Liver (tissue), 9 donors: ENCODE measurements around the gene PXDN. TPM values are rescaled to one million over a fixed set of nuclear protein-coding genes. Genes with fewer than 3 reads are reported as not detected.

Experiments
- DNase-seq: peaks from one replicate; pipeline ENCODE4 v3.0.0-alpha.2; 2017; ENCODE audit warnings: low spot score
- H3K27ac ChIP-seq, 2 donors: one replicate each; pipeline ENCODE4 v1.7.0; 2013; ENCODE audit warnings: inconsistent platforms in 2 of 2, low read length in 2 of 2, control low read depth in 1 of 2, low read depth in 1 of 2, mild to moderate bottlenecking in 1 of 2
- H3K27me3 ChIP-seq, 4 donors: one replicate each; pipeline versions ENCODE4 v1.6.1 to v1.7.0; 2013; ENCODE audit warnings: low read length in 3 of 4, inconsistent platforms in 1 of 4, mild to moderate bottlenecking in 1 of 4, moderate library complexity in 1 of 4; ENCODE audit not compliant: control insufficient read depth in 4 of 4, insufficient read depth in 4 of 4
- H3K36me3 ChIP-seq, 4 donors: one replicate each; pipeline versions ENCODE4 v1.6.1 to v1.7.0; 2013; ENCODE audit warnings: low read length in 3 of 4, mild to moderate bottlenecking in 3 of 4, low read depth in 1 of 4, moderate library complexity in 1 of 4; ENCODE audit not compliant: control insufficient read depth in 4 of 4, insufficient read depth in 3 of 4
- H3K4me1 ChIP-seq, 4 donors: one replicate each; pipeline versions ENCODE4 v1.6.1 to v1.7.0; 2013; ENCODE audit warnings: low read length in 3 of 4, mild to moderate bottlenecking in 3 of 4, moderate library complexity in 1 of 4; ENCODE audit not compliant: control insufficient read depth in 4 of 4, insufficient read depth in 4 of 4
- H3K4me3 ChIP-seq, 3 donors: one replicate each; pipeline versions ENCODE4 v1.6.1 to v1.7.0; 2013; ENCODE audit warnings: low read length in 3 of 3, control low read depth in 1 of 3, low read depth in 1 of 3, mild to moderate bottlenecking in 1 of 3
- H3K9ac ChIP-seq, 2 donors: one replicate each; pipeline ENCODE4 v1.7.0; 2013; ENCODE audit warnings: low read length in 2 of 2, mild to moderate bottlenecking in 2 of 2, moderate library complexity in 2 of 2, control low read depth in 1 of 2, low read depth in 1 of 2
- H3K9me3 ChIP-seq, 4 donors: one replicate each; pipeline versions ENCODE4 v1.6.1 to v1.7.0; 2013; ENCODE audit warnings: low read length in 3 of 4; ENCODE audit not compliant: control insufficient read depth in 4 of 4
- EGR1 ChIP-seq, 2 donors: IDR thresholded peaks; 2 replicates each; pipeline ENCODE4 v1.6.1; 2016 to 2018; ENCODE audit warnings: antibody characterized with exemption in 2 of 2, low read depth in 2 of 2
- FOXA1 ChIP-seq: IDR thresholded peaks from 2 replicates; pipeline ENCODE4 v1.6.1; 2016; ENCODE audit warnings: antibody characterized with exemption
- FOXA2 ChIP-seq: IDR thresholded peaks from 2 replicates; pipeline ENCODE4 v1.6.1; 2016; ENCODE audit warnings: antibody characterized with exemption
- GABPA ChIP-seq, 2 donors: IDR thresholded peaks in 1 of 2; conservative IDR thresholded peaks in 1 of 2; 2 replicates each; pipeline ENCODE4 v1.6.1; 2016; ENCODE audit warnings: antibody characterized with exemption in 2 of 2, mild to moderate bottlenecking in 1 of 2, moderate library complexity in 1 of 2
- HNF4A ChIP-seq, 2 donors: conservative IDR thresholded peaks; 2 replicates each; pipeline ENCODE4 v1.6.1; 2016; ENCODE audit warnings: antibody characterized with exemption in 2 of 2, mild to moderate bottlenecking in 2 of 2
- HNF4G ChIP-seq: IDR thresholded peaks from 2 replicates; pipeline ENCODE4 v1.6.1; 2016; ENCODE audit warnings: antibody characterized with exemption
- JUND ChIP-seq, 2 donors: IDR thresholded peaks; 2 replicates each; pipeline ENCODE4 v1.6.1; 2016; ENCODE audit warnings: antibody characterized with exemption in 2 of 2
- NR2F2 ChIP-seq: IDR thresholded peaks from 2 replicates; pipeline ENCODE4 v1.6.1; 2016; ENCODE audit warnings: antibody characterized with exemption
- RXRA ChIP-seq, 2 donors: IDR thresholded peaks; 2 replicates each; pipeline ENCODE4 v1.6.1; 2017 to 2018; ENCODE audit warnings: antibody characterized with exemption in 2 of 2, mild to moderate bottlenecking in 1 of 2
- SP1 ChIP-seq: IDR thresholded peaks from 2 replicates; pipeline ENCODE4 v1.6.1; 2018; ENCODE audit warnings: antibody characterized with exemption, mild to moderate bottlenecking
- YY1 ChIP-seq: IDR thresholded peaks from 2 replicates; pipeline ENCODE4 v1.6.1; 2016; ENCODE audit warnings: antibody characterized with exemption, mild to moderate bottlenecking
- WGBS: extraction: QIAGEN DNeasy Blood & Tissue Kit; methylation state at CpG from one replicate; pipeline ENCODE4 v1.1.7; 2013; 5-methylcytosine and 5-hydroxymethylcytosine counted together
- polyA plus RNA-seq, 2 donors: library from polyadenylated mRNA; stranded (reverse) in 1 of 2; unstranded in 1 of 2; fragments of 200-250 nt in 1 of 2; fragments of >200 nt in 1 of 2; fragmentation: Nextera tagmentation in 1 of 2; extraction: Ambion mirVana in 1 of 2; gene quantifications; one replicate each; pipeline versions ENCODE4 v1.2.1 to v1.2.3, GENCODE V29; 2013 to 2015
- total RNA-seq, 2 donors: library from RNA; depleted of rRNA; stranded (reverse); fragments of >200 nt; gene quantifications; one replicate each; pipeline ENCODE4 v1.2.3, GENCODE V29; 2014
- TF ChIP-seq, protein P1 (sequence below): IDR thresholded peaks from 2 replicates; pipeline ENCODE4 v1.6.1; 2016; ENCODE audit warnings: antibody characterized with exemption
- TF ChIP-seq, protein P2 (sequence below): fragments of 150-350 bp; IDR thresholded peaks from 2 replicates; pipeline ENCODE4 v1.5.1; 2017; ENCODE audit warnings: improper control_type of control experiment, low read depth, low read length; ENCODE audit not compliant: missing input control
- TF ChIP-seq, protein P3 (sequence below): IDR thresholded peaks from 2 replicates; pipeline ENCODE4 v1.6.1; 2016; ENCODE audit warnings: antibody characterized with exemption
- donor health status: healthy.
- donor health status: healthy.
- donor health status: healthy.
- donor health status: healthy.
- donor health status: healthy.

PXDN gene
- total and polyA plus RNA-seq, 4 donors, result 4.2 to 21.5 (median 16.9) TPM

DNA sequence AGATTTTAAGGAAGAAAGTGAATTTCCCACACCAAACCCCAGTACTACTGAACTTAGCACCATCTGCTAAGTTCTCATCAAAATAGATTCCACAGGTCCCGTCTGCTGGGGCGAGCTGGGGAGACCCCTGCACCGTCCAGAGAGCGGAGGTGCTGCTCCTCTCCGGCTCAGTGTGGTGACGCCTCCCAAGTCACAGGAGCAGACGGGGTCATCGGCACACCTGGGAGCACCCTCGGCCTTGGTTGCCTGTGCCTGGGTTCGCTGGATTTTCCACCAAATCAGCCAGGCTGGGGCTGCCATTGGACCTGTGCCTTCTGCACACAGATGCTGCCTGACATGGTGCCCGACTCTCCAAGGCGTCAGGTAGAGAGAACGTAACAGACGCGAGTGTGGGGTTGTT is 141.3 kb downstream of the PXDN start:
- Histone ChIP-seq H3K4me1 (no peaks in the 10 kb centered on the region), H3K9me3 (no peaks in the 10 kb centered on the region), H3K36me3 (no peaks in the 10 kb centered on the region), H3K27ac (no peak overlapping the region), H3K9ac (no peak overlapping the region), H3K27me3 (peaks cover 0 to 5% (median 0%) of the 10 kb centered on the region in 4 donors), H3K4me3 (no peak overlapping the region)
- WGBS, result 95% methylated on average over 15 of the region's 15 CpGs
- no peak for DNase-seq
- TF ChIP-seq YY1, result no peak
- no peak for TF ChIP-seq FOXA2
- no peak for TF ChIP-seq HNF4G
- no peak for TF ChIP-seq JUND (IDR thresholded peaks at IDR 0.05)
- no peak for TF ChIP-seq EGR1 (IDR thresholded peaks at IDR 0.05; ENCODE audit: low read depth in 2 of 2)
- no peak for TF ChIP-seq NR2F2
- TF ChIP-seq RXRA (IDR thresholded peaks at IDR 0.05), result no peak
- TF ChIP-seq, protein P1, sequence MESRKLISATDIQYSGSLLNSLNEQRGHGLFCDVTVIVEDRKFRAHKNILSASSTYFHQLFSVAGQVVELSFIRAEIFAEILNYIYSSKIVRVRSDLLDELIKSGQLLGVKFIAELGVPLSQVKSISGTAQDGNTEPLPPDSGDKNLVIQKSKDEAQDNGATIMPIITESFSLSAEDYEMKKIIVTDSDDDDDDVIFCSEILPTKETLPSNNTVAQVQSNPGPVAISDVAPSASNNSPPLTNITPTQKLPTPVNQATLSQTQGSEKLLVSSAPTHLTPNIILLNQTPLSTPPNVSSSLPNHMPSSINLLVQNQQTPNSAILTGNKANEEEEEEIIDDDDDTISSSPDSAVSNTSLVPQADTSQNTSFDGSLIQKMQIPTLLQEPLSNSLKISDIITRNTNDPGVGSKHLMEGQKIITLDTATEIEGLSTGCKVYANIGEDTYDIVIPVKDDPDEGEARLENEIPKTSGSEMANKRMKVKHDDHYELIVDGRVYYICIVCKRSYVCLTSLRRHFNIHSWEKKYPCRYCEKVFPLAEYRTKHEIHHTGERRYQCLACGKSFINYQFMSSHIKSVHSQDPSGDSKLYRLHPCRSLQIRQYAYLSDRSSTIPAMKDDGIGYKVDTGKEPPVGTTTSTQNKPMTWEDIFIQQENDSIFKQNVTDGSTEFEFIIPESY, result no peak
- TF ChIP-seq, protein P2, sequence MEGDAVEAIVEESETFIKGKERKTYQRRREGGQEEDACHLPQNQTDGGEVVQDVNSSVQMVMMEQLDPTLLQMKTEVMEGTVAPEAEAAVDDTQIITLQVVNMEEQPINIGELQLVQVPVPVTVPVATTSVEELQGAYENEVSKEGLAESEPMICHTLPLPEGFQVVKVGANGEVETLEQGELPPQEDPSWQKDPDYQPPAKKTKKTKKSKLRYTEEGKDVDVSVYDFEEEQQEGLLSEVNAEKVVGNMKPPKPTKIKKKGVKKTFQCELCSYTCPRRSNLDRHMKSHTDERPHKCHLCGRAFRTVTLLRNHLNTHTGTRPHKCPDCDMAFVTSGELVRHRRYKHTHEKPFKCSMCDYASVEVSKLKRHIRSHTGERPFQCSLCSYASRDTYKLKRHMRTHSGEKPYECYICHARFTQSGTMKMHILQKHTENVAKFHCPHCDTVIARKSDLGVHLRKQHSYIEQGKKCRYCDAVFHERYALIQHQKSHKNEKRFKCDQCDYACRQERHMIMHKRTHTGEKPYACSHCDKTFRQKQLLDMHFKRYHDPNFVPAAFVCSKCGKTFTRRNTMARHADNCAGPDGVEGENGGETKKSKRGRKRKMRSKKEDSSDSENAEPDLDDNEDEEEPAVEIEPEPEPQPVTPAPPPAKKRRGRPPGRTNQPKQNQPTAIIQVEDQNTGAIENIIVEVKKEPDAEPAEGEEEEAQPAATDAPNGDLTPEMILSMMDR, result no peak
- TF ChIP-seq SP1, result no peak
- TF ChIP-seq GABPA (IDR thresholded peaks at IDR 0.05 in 1 of 2, conservative IDR thresholded peaks at IDR 0.05 in 1 of 2), result no peak

DNA sequence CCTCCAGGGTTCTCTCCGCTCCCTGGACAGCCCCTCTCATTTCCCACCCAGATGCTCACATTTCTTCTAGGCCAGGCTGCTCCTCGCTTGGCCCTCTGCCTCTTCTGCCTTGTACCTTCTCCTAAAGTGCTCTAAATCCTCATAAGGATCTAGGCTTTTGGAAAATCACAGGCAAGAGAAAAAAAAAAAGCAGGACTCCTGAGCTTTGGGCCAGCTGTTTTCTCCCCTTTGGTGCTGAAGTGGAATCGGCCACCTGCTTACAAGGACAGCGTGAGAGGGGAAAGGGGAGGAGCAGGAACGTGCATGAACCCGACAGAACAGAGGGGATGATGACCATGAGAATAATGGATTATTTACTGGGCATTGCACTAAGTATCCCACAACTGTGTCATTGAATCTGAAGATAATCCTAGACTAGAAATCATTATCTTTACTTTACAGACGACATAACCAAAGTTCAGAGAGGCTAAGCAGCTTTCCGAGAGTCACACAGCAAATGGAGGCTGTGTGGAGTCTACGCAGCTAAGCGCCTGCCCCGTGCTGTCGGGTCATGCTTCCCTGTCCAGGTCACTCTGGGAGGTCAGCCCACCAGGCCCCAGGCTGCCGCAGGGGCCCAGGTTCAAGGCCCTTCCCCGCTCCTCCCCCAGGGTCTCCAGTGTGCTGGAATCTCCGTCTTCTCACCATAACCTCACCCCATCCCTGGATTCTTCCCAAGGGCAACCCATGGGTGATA is 141.9 kb downstream of the PXDN start:
- 87% methylated on average over 15 of the region's 15 CpGs for WGBS
- Histone ChIP-seq H3K27me3 (peaks cover 0 to 5% (median 0%) of the 10 kb centered on the region in 4 donors), H3K9ac (no peak overlapping the region), H3K9me3 (no peaks in the 10 kb centered on the region), H3K4me1 (no peaks in the 10 kb centered on the region), H3K36me3 (no peaks in the 10 kb centered on the region), H3K27ac (peak overlapping the region; percentile 19 to 72), H3K4me3 (no peak overlapping the region)
- DNase-seq, result no peak
- TF ChIP-seq, protein P3, sequence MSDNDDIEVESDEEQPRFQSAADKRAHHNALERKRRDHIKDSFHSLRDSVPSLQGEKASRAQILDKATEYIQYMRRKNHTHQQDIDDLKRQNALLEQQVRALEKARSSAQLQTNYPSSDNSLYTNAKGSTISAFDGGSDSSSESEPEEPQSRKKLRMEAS, result no peak
- TF ChIP-seq JUND (IDR thresholded peaks at IDR 0.05), result no peak
- no peak for TF ChIP-seq HNF4A (conservative IDR thresholded peaks at IDR 0.05)
- TF ChIP-seq HNF4G, result no peak
- no peak for TF ChIP-seq FOXA1
- TF ChIP-seq, protein P2, result no peak
